ENCODE data around the gene PPP1R14C. TPM values are rescaled to one million over a fixed set of nuclear protein-coding genes. Genes with fewer than 3 reads are reported as not detected.

PPP1R14C gene
- total RNA-seq, 1 experiment from 2014 or later: 4.6 TPM

DNA sequence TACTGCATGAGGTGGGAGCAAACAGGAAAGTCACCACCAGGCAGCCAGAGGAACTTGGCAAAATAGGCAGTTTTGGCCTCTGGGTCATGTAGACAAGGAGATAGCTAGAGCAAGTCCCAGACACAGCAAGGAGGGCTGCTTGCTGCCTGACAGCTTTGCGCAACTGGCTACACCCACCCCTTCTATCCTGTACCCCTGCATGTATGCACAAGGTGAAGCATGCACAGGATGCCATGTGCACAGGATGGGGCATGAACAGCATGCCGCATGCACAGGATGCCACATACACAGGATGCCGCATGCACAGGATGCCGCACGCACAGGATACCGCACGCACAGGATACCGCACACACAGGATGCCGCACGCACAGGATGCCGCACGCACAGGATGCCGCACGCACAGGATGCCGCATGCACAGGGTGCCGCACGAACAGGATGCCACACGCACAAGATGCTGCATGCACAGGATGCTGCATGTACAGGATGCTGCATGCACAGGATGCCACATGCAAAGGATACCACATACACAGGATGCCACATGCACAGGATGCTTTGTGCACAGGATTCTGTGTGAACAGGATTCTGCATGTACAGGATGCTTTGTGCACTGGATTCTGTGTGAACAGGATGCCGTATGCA, 121.0 kb downstream of the PPP1R14C start:
- Histone ChIP-seq H3K9me3 (ENCODE audit: low read depth, low read length, poor library complexity, severe bottlenecking) (no peaks in the 10 kb centered on the region), H3K36me3 (ENCODE audit: insufficient read depth, low read length, poor library complexity, severe bottlenecking) (no peaks in the 10 kb centered on the region), H3K4me1 (ENCODE audit: insufficient read depth, low read length, poor library complexity, severe bottlenecking) (no peaks in the 10 kb centered on the region), H3K27me3 (replicated peaks; ENCODE audit: insufficient read depth, low read depth, low read length, poor library complexity) (no peaks in the 10 kb centered on the region), H3K27ac (ENCODE audit: low read depth, low read length, poor library complexity, severe bottlenecking) (no peak overlapping the region), H3K4me3 (ENCODE audit: low read depth, low read length, poor library complexity, severe bottlenecking) (no peak overlapping the region)
- POLR2A ChIA-PET (ENCODE audit: low non-redundant PET): no interaction called here
- DNase-seq (ENCODE audit: low spot score): no peak
- CTCF ChIA-PET: no interaction called here
- BruUV-seq (replicated peaks): no TSS peak
- intact Hi-C loops (cut with micrococcal nuclease; ENCODE audit: unreplicated experiment): no loop called here
- TF ChIP-seq CTCF (conservative IDR thresholded peaks at IDR 0.05; ENCODE audit: low read depth, low read length) (no peak), EZH2 (IDR thresholded peaks at IDR 0.05; ENCODE audit: borderline replicate concordance, low read depth, low read length, poor library complexity, severe bottlenecking) (no peak)

DNA sequence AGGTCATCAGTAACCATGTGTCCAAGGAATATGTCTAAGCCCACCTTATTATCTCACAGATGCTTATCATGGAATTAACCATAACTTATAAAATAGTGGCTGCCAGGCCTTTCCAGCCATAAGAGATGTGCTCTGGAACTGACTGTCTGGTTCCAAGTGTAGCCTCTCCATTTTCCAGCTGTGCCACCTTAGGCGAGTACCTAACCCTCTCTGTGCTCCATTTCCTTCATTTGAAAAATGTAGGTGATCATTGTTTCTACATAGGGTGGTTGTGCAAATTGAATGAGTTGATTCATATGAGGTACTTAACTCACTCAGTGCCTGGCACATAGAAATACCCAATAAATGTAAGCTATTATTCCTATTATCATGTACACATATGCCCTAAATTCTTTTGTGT, 123.5 kb downstream of the PPP1R14C start:
- Histone ChIP-seq H3K36me3 (ENCODE audit: insufficient read depth, low read length, poor library complexity, severe bottlenecking) (no peaks in the 10 kb centered on the region), H3K27me3 (replicated peaks; ENCODE audit: insufficient read depth, low read depth, low read length, poor library complexity) (no peaks in the 10 kb centered on the region), H3K4me3 (ENCODE audit: low read depth, low read length, poor library complexity, severe bottlenecking) (no peak overlapping the region), H3K9me3 (ENCODE audit: low read depth, low read length, poor library complexity, severe bottlenecking) (no peaks in the 10 kb centered on the region), H3K4me1 (ENCODE audit: insufficient read depth, low read length, poor library complexity, severe bottlenecking) (no peaks in the 10 kb centered on the region), H3K27ac (ENCODE audit: low read depth, low read length, poor library complexity, severe bottlenecking) (no peak overlapping the region)
- CTCF ChIA-PET: interaction anchor here (0.5 kb wide), 1 partner anchor 210 kb away, joined by 3 read pairs; no protein-coding TSS in a partner anchor
- TF ChIP-seq CTCF (conservative IDR thresholded peaks at IDR 0.05; ENCODE audit: low read depth, low read length): no peak
- no peak for TF ChIP-seq EZH2 (IDR thresholded peaks at IDR 0.05; ENCODE audit: borderline replicate concordance, low read depth, low read length, poor library complexity, severe bottlenecking)
- POLR2A ChIA-PET (ENCODE audit: low non-redundant PET): no interaction called here
- intact Hi-C loops (cut with micrococcal nuclease; ENCODE audit: unreplicated experiment): no loop called here
- DNase-seq (ENCODE audit: low spot score): no peak
- BruUV-seq (replicated peaks): no TSS peak

GRCh38 chr6:150266963-150267685, 124.3 kb downstream of the PPP1R14C start:
- no peaks in the 10 kb centered on the region for H3K27me3 ChIP-seq (replicated peaks; ENCODE audit: insufficient read depth, low read depth, low read length, poor library complexity)
- DNase-seq (ENCODE audit: low spot score): no peak
- ChIA-PET POLR2A (ENCODE audit: low non-redundant PET) (no interaction called here), CTCF (interaction anchor here (0.5 kb wide), 1 partner anchor 211 kb away, joined by 3 read pairs; no protein-coding TSS in a partner anchor)
- BruUV-seq (replicated peaks): no TSS peak
- no peaks in the 10 kb centered on the region for H3K36me3 ChIP-seq (ENCODE audit: insufficient read depth, low read length, poor library complexity, severe bottlenecking)
- H3K4me3 ChIP-seq (ENCODE audit: low read depth, low read length, poor library complexity, severe bottlenecking): no peak overlapping the region
- no peak overlapping the region for H3K27ac ChIP-seq (ENCODE audit: low read depth, low read length, poor library complexity, severe bottlenecking)
- TF ChIP-seq EZH2 (IDR thresholded peaks at IDR 0.05; ENCODE audit: borderline replicate concordance, low read depth, low read length, poor library complexity, severe bottlenecking) (no peak), CTCF (conservative IDR thresholded peaks at IDR 0.05; ENCODE audit: low read depth, low read length) (no peak)
- H3K9me3 ChIP-seq (ENCODE audit: low read depth, low read length, poor library complexity, severe bottlenecking): no peaks in the 10 kb centered on the region
- intact Hi-C loops (cut with micrococcal nuclease; ENCODE audit: unreplicated experiment): no loop called here
- H3K4me1 ChIP-seq (ENCODE audit: insufficient read depth, low read length, poor library complexity, severe bottlenecking): no peaks in the 10 kb centered on the region

Measured in A673 (cell line).